Cerebellar cortex (tissue), 1 donor: Measurements from ENCODE around the gene PDCD5.
"Not testable (repeated sequence)": the region's sequence is repeated elsewhere in the genome, so short reads cannot be mapped to it uniquely, and the experiment has no call there.

Experiments used
- DNase-seq: peaks from one replicate; pipeline ENCODE4 v3.0.0-alpha.2; 2015; ENCODE audit warnings: low spot score

Gene PDCD5

GRCh38 chr19:32580901-32581704 lies at the start of gene PDCD5:
Gene PDCD5 (plus strand): TSS chr19:32581190. CDS start chr19:32581262, 72 bp downstream.
- DNase-seq: peak; percentile 94

- DNase-seq: no peak
Measured at GRCh38 chr19:32532233-32532632, 48.8 kb upstream of the PDCD5 start.

GRCh38 chr19:32537580-32537979 lies 43.4 kb upstream of the PDCD5 start:
- no peak for DNase-seq

- no peak for DNase-seq
Measured at GRCh38 chr19:32539240-32539916, 41.6 kb upstream of the PDCD5 start.

- no peak for DNase-seq
Measured at GRCh38 chr19:32540621-32541020, 40.4 kb upstream of the PDCD5 start.

- DNase-seq: not testable (repeated sequence)
Measured at GRCh38 chr19:32541376-32541775, 39.6 kb upstream of the PDCD5 start.

GRCh38 chr19:32542477-32543108 lies 38.4 kb upstream of the PDCD5 start:
- DNase-seq: no peak

GRCh38 chr19:32543115-32543900 lies 37.7 kb upstream of the PDCD5 start:
- DNase-seq: no peak

GRCh38 chr19:32544917-32545316 lies 36.1 kb upstream of the PDCD5 start:
- DNase-seq: no peak

GRCh38 chr19:32550666-32551065 lies 30.3 kb upstream of the PDCD5 start:
- DNase-seq: no peak

- no peak for DNase-seq
Measured at GRCh38 chr19:32555786-32556185, 25.2 kb upstream of the PDCD5 start.

- no peak for DNase-seq
Measured at GRCh38 chr19:32558607-32559228, 22.3 kb upstream of the PDCD5 start.

- no peak for DNase-seq
Measured at GRCh38 chr19:32563761-32564160, 17.2 kb upstream of the PDCD5 start.

- no peak for DNase-seq
Measured at GRCh38 chr19:32566246-32566830, 14.7 kb upstream of the PDCD5 start.

GRCh38 chr19:32567486-32567885 lies 13.5 kb upstream of the PDCD5 start:
- DNase-seq: no peak

- peak; percentile 66 for DNase-seq
Measured at GRCh38 chr19:32570081-32570785, 10.8 kb upstream of the PDCD5 start.

GRCh38 chr19:32571471-32572075 lies 9.4 kb upstream of the PDCD5 start:
- DNase-seq: not testable (repeated sequence)

- not testable (repeated sequence) for DNase-seq
Measured at GRCh38 chr19:32572700-32573491, 8.1 kb upstream of the PDCD5 start.

GRCh38 chr19:32573492-32573794 lies 7.5 kb upstream of the PDCD5 start:
- no peak for DNase-seq

GRCh38 chr19:32576790-32577189 lies 4.2 kb upstream of the PDCD5 start:
- no peak for DNase-seq
